ENCODE results near the gene FAM193B.
A peak's percentile ranks its signal among the peaks of the same experiment; 100 is the strongest.

Gene FAM193B

GRCh38 chr5:177554474-177555111, at the start of gene FAM193B:
Gene FAM193B (minus strand): TSS chr5:177554563. CDS start chr5:177554458, 105 bp downstream.
- H3K4me1 Mint-ChIP-seq (ENCODE audit: low read depth) = peaks cover 35% of the 10 kb centered on the region
- H3K9me3 Mint-ChIP-seq (ENCODE audit: low read depth) = no peaks in the 10 kb centered on the region

GRCh38 chr5:177604116-177604521, 49.8 kb upstream of the FAM193B start:
- Mint-ChIP-seq H3K36me3 (no peaks in the 10 kb centered on the region), H3K4me3 (no peak overlapping the region), H3K27me3 (no peaks in the 10 kb centered on the region), H3K27ac (no peak overlapping the region), H3K9me3 (ENCODE audit: low read depth) (no peaks in the 10 kb centered on the region), H3K4me1 (ENCODE audit: low read depth) (peaks cover 27% of the 10 kb centered on the region)

More at GRCh38 chr5:177554474-177555111, at the start of gene FAM193B:
- H3K4me3 Mint-ChIP-seq = peak within 1 kb of the TSS; percentile 84
- H3K36me3 Mint-ChIP-seq = peaks cover 2% of the 10 kb centered on the region
- peak within 1 kb of the TSS; percentile 83 for H3K27ac Mint-ChIP-seq
- no peaks in the 10 kb centered on the region for H3K27me3 Mint-ChIP-seq

- peaks cover 31% of the 10 kb centered on the region for H3K4me1 Mint-ChIP-seq (ENCODE audit: low read depth)
- peak overlapping the region; percentile 28 for H3K27ac Mint-ChIP-seq
- H3K36me3 Mint-ChIP-seq = no peaks in the 10 kb centered on the region
- no peak overlapping the region for H3K4me3 Mint-ChIP-seq
- no peaks in the 10 kb centered on the region for H3K27me3 Mint-ChIP-seq
- H3K9me3 Mint-ChIP-seq (ENCODE audit: low read depth) = no peaks in the 10 kb centered on the region
Observed at GRCh38 chr5:177603631-177604030, 49.3 kb upstream of the FAM193B start.

GRCh38 chr5:177602458-177602830, 48.1 kb upstream of the FAM193B start:
- H3K27ac Mint-ChIP-seq = no peak overlapping the region
- H3K27me3 Mint-ChIP-seq = no peaks in the 10 kb centered on the region
- no peak overlapping the region for H3K4me3 Mint-ChIP-seq

GRCh38 chr5:177601577-177602457, 47.5 kb upstream of the FAM193B start:
- Mint-ChIP-seq H3K4me3 (peak overlapping the region; percentile 98), H3K36me3 (no peaks in the 10 kb centered on the region), H3K4me1 (ENCODE audit: low read depth) (peaks cover 34% of the 10 kb centered on the region), H3K27ac (peak overlapping the region; percentile 96), H3K27me3 (no peaks in the 10 kb centered on the region), H3K9me3 (ENCODE audit: low read depth) (no peaks in the 10 kb centered on the region)

More at GRCh38 chr5:177602458-177602830, 48.1 kb upstream of the FAM193B start:
- Mint-ChIP-seq H3K9me3 (ENCODE audit: low read depth) (no peaks in the 10 kb centered on the region), H3K36me3 (no peaks in the 10 kb centered on the region), H3K4me1 (ENCODE audit: low read depth) (peaks cover 37% of the 10 kb centered on the region)

GRCh38 chr5:177601126-177601525, 46.8 kb upstream of the FAM193B start:
- H3K4me3 Mint-ChIP-seq = peak overlapping the region; percentile 98
- peaks cover 4% of the 10 kb centered on the region for H3K36me3 Mint-ChIP-seq
- H3K9me3 Mint-ChIP-seq (ENCODE audit: low read depth) = no peaks in the 10 kb centered on the region
- peaks cover 35% of the 10 kb centered on the region for H3K4me1 Mint-ChIP-seq (ENCODE audit: low read depth)
- H3K27ac Mint-ChIP-seq = peak overlapping the region; percentile 96
- no peaks in the 10 kb centered on the region for H3K27me3 Mint-ChIP-seq

- Mint-ChIP-seq H3K27me3 (no peaks in the 10 kb centered on the region), H3K4me3 (peak overlapping the region; percentile 98), H3K9me3 (ENCODE audit: low read depth) (no peaks in the 10 kb centered on the region), H3K36me3 (peaks cover 8% of the 10 kb centered on the region), H3K27ac (peak overlapping the region; percentile 96), H3K4me1 (ENCODE audit: low read depth) (peaks cover 33% of the 10 kb centered on the region)
Observed at GRCh38 chr5:177600508-177601018, 46.2 kb upstream of the FAM193B start.

GRCh38 chr5:177599731-177600507, 45.6 kb upstream of the FAM193B start, which contains the start of gene B4GALT7:
Gene B4GALT7 (plus strand): TSS chr5:177600132. CDS start chr5:177600211, 79 bp downstream.
- peak within 1 kb of the TSS; percentile 96 for H3K27ac Mint-ChIP-seq
- no peaks in the 10 kb centered on the region for H3K27me3 Mint-ChIP-seq
- H3K36me3 Mint-ChIP-seq = peaks cover 8% of the 10 kb centered on the region
- H3K9me3 Mint-ChIP-seq (ENCODE audit: low read depth) = no peaks in the 10 kb centered on the region
- H3K4me1 Mint-ChIP-seq (ENCODE audit: low read depth) = peaks cover 33% of the 10 kb centered on the region
- peak within 1 kb of the TSS; percentile 98 for H3K4me3 Mint-ChIP-seq

GRCh38 chr5:177598477-177598876, 44.1 kb upstream of the FAM193B start:
- Mint-ChIP-seq H3K27ac (peak overlapping the region; percentile 61), H3K4me1 (ENCODE audit: low read depth) (peaks cover 39% of the 10 kb centered on the region), H3K9me3 (ENCODE audit: low read depth) (no peaks in the 10 kb centered on the region), H3K27me3 (no peaks in the 10 kb centered on the region), H3K4me3 (peak overlapping the region; percentile 82), H3K36me3 (peaks cover 8% of the 10 kb centered on the region)

- H3K9me3 Mint-ChIP-seq (ENCODE audit: low read depth) = no peaks in the 10 kb centered on the region
- H3K4me3 Mint-ChIP-seq = no peak overlapping the region
- H3K4me1 Mint-ChIP-seq (ENCODE audit: low read depth) = peaks cover 42% of the 10 kb centered on the region
- no peak overlapping the region for H3K27ac Mint-ChIP-seq
- H3K36me3 Mint-ChIP-seq = peaks cover 8% of the 10 kb centered on the region
- no peaks in the 10 kb centered on the region for H3K27me3 Mint-ChIP-seq
Observed at GRCh38 chr5:177596775-177597238, 42.4 kb upstream of the FAM193B start.

GRCh38 chr5:177595991-177596774, 41.8 kb upstream of the FAM193B start:
- no peaks in the 10 kb centered on the region for H3K27me3 Mint-ChIP-seq
- no peaks in the 10 kb centered on the region for H3K9me3 Mint-ChIP-seq (ENCODE audit: low read depth)
- peaks cover 8% of the 10 kb centered on the region for H3K36me3 Mint-ChIP-seq
- H3K27ac Mint-ChIP-seq = no peak overlapping the region
- H3K4me1 Mint-ChIP-seq (ENCODE audit: low read depth) = peaks cover 44% of the 10 kb centered on the region
- no peak overlapping the region for H3K4me3 Mint-ChIP-seq

- H3K36me3 Mint-ChIP-seq = peaks cover 8% of the 10 kb centered on the region
- no peaks in the 10 kb centered on the region for H3K27me3 Mint-ChIP-seq
- H3K4me1 Mint-ChIP-seq (ENCODE audit: low read depth) = peaks cover 35% of the 10 kb centered on the region
- H3K9me3 Mint-ChIP-seq (ENCODE audit: low read depth) = no peaks in the 10 kb centered on the region
- no peak overlapping the region for H3K27ac Mint-ChIP-seq
- H3K4me3 Mint-ChIP-seq = no peak overlapping the region
Observed at GRCh38 chr5:177595026-177595585, 40.7 kb upstream of the FAM193B start.

GRCh38 chr5:177594071-177594470, 39.7 kb upstream of the FAM193B start:
- H3K4me3 Mint-ChIP-seq = peak overlapping the region; percentile 13
- no peak overlapping the region for H3K27ac Mint-ChIP-seq
- peaks cover 8% of the 10 kb centered on the region for H3K36me3 Mint-ChIP-seq

More at GRCh38 chr5:177594071-177594470, 39.7 kb upstream of the FAM193B start:
- peaks cover 33% of the 10 kb centered on the region for H3K4me1 Mint-ChIP-seq (ENCODE audit: low read depth)
- peaks cover 2% of the 10 kb centered on the region for H3K27me3 Mint-ChIP-seq
- no peaks in the 10 kb centered on the region for H3K9me3 Mint-ChIP-seq (ENCODE audit: low read depth)

Measured in activated naive CD8-positive, alpha-beta T cell (primary cell).